NCI-H187 treated with DMSO at 0.1 percent for 48 hours (cell line): Measurements from ENCODE around the gene FARP1.

Experiments used
- DNase-seq: peaks from one replicate; lab custom pipeline; 2025; lab: John Stamatoyannopoulos, UW

FARP1 gene

DNA sequence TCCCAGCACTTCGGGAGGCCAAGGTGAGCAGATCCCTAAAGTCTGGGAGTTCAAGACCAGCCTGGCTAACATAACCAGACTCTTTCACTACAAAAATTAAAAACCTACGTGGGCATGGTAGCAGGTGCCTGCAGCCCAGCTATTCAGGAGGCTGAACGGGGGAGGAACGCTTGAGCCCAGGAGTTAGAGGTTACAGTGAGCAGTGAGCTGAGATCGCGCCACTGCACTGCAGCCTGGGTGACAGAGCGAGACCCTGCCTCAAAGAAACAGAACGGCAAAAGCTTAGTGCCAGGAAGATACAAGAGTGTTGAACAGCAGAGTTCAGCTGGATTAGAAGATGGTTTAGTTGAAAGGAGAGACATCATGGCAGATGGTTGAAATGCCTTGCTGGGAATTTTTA lies 58.3 kb downstream of the FARP1 start:
- no peak for DNase-seq

GRCh38 chr13:98201984-98202383 lies 59.1 kb downstream of the FARP1 start:
- no peak for DNase-seq

DNA sequence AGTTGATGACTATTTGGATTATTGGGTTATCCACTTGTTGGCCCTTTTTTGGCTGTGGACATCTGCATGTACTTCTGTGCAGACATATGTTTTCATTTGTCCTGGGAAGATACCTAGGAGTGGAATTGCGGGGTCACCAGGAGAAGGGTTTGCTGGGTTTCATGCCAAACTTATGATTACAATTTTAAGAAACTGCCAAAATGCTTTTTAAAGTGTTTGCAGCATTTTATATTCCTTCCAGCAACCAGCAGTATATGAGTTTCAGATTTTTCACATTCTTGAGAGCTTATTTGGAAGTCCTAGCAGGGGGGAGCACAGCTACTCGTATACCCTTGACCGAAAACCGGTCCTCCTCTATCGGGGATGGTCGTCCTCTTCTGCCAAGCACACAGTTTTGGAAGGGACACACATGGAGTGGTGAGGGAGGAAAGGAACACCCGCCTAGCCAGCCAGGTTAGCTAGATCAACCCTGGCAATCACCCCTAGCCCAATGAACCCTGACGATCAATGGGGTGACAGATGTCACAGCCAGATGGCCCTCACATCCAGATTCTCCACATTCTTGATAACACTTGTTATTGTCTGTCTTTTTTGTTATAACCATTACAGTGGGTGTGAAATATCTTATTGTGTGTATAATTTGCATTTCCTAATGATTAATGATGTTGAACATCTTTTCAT lies 60.9 kb downstream of the FARP1 start:
- DNase-seq: no peak

- DNase-seq: no peak
These were observed 61.7 kb downstream of the FARP1 start for GRCh38 chr13:98204546-98204945.

- DNase-seq: no peak
These were observed 64.1 kb downstream of the FARP1 start for GRCh38 chr13:98206946-98207345.

DNA sequence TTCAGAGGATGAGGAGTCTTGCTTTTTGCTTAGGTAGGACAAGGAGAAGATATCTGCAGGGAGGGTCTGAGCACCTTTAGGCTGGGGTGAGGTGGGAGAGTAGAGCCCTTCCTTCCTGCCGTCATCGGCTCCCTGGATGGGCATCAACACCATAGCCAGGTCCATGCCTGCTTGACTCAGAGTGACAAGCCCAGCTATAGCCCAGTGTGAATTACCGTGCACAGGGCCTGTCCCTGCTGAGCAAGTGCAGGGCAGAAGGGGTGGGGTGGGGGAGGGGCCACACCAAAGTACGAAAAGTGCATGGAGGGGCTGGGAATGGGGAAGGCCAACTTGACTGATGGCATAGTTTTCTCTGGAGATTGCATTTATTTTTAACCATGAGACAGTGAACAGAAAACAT lies 64.5 kb downstream of the FARP1 start:
- DNase-seq: no peak

DNA sequence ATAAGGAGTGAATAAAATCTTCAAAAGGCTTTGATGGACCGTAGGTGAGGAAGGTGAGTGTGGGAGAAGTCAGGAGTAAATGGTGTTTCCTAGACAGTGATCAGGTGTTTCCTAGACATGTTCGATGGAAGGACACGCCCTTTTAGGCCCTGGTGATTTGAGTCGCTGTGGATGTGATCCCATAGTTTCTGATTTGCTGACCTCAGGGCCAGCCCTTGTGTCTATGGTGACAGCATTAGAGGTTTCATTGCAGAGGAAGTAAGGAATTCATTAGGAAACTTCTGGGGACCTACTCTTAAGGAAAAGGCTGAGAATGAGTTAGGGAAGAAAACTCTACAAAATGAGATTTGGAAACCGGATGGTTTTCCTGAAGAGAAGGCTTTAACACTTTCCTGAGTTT lies 65.7 kb downstream of the FARP1 start:
- DNase-seq: no peak

DNA sequence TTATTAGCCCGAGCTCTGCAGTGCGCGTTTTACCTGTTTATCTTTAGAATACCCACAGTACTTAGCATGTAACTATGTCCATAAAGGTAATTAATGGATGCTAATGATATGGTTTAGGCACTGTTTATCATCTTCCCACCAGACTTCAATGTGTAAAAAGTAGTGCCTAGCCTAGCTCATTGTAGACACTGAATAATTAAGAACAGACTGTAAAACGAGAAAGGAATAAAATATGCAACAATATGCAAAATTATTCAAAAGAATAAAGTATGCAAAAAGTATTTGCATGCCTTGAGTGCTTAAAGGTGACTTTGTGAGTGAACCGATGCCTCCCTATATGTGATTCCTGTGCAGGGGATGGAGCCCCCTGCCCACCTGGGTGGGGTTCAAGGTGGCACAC lies 69.9 kb downstream of the FARP1 start:
- no peak for DNase-seq

DNA sequence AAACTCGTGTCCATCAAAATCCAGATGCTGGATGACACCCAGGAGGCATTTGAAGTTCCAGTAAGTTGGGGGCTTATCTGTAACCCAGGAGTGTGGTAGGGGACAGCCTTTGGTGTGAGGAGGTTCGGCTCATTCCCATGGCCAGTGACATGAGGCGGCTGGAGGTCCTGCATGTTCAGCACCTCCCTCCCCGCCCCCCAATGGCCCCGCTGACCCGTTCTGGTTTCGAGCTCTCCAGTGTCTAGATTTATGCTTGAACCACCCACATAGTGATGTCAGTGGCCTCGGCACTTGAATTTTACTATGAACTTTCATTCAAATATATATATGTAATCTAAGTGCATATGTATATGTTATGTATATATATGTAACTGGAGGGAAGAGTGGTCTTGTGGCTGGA lies 70.5 kb downstream of the FARP1 start:
- DNase-seq: no peak

GRCh38 chr13:98214008-98214643 lies 71.2 kb downstream of the FARP1 start:
- DNase-seq: no peak

DNA sequence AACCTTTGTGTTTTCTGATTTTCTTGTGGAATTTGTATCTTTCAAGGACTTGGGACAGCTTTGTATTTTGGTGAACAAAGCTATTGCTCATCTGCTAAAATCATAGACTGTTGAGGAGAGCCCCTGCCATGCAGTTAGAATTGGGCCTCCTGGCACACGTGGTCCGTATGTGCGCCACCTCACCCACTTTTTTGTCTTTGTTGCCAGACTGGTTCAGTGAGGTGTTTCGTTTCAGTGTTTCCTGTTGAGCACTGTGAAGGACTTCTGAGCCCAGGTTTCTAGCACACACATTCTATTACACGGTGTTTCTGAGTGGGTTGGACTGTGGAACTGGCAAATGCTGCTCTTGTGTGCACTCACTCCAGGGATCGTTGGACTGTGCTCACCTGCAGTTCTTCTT lies 71.8 kb downstream of the FARP1 start:
- DNase-seq: no peak

- DNase-seq: no peak
These were observed 72.6 kb downstream of the FARP1 start for GRCh38 chr13:98215508-98215907.

DNA sequence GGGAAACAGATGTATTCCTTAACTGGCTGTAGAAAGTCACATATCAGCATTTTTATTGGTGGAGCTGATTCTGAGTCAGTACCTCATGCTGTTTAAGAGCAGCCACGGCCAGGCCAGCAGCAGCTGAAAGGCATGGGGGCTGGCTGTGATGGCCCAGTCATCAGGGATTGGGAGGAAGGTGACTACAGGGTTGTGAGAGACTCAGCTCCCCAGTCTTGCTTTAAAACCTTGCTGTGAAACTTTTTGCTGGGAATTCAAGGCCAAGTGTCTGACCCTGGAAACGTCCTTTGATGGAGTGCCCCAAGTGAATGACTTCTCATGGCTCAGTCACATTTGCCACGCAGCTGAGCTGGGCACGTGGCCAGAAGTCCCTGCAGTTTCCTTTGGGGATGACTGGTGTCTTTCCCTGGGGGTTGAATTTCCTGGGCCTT lies 73.3 kb downstream of the FARP1 start:
- DNase-seq: no peak

DNA sequence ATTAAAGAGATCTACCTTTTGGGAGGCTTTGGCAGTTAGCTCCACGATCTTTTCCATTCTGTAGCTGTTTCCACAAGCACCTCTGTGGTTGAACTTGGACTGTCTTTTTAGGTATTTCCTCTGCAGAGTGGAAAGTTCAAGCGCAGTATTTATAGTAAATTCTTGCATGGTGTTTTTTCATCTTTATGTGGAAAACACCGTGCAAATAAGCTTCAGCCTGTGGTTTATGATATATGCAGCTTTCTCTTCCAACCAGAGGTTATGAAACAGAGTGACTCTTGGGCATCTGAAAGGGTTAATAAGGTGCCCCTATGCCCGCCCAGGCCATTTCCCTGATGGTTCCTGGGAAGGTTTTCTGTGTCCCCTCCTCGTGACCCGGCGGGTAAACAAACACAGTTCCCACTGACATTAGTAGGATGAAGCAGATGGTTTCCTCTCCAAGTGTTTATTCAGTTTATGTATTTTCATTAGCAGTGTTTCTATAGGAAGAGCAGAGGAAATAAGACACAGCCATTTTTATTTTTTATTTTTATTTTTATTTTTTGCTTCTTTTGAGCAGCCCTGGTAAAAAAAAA lies 73.9 kb downstream of the FARP1 start:
- DNase-seq: no peak

DNA sequence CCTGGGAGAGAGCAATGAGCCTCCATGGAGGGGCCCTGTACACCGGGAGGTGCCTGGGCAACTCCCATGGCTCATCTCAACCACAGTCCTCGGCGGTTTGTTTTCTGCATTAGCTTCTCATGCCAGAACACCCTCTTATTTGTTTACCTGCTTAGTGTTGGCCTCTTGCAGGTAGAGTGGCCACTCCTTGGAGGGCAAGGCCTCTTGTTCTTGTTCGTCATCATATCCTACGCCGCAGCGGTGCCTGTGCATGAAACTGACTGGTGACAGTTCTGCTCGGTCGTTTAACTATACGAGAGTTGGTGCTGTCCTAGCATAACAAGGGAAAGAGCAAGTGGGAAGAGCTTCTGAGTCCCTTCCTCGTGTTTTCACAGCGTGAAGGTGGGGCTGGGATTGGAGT lies 74.7 kb downstream of the FARP1 start:
- no peak for DNase-seq

DNA sequence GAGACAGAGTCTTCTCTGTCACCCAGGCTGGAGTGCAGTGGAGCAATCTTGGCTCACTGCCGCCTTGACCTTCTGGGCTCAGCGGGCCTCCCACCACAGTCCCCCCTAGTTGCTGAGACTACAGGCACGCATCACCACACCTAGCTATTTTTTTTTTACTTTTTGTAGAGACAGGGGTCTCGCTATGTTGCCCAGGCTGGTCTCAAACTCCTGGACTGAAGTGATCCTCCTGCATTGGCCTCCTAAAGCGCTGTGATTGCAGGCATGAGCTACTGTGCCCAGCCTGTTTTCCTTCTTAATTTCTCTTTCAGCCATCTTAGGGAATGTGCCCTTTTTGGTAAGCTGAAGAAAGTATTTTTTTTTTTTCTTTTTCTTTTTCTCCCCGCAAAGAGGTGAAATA lies 76.8 kb downstream of the FARP1 start:
- DNase-seq: no peak

DNA sequence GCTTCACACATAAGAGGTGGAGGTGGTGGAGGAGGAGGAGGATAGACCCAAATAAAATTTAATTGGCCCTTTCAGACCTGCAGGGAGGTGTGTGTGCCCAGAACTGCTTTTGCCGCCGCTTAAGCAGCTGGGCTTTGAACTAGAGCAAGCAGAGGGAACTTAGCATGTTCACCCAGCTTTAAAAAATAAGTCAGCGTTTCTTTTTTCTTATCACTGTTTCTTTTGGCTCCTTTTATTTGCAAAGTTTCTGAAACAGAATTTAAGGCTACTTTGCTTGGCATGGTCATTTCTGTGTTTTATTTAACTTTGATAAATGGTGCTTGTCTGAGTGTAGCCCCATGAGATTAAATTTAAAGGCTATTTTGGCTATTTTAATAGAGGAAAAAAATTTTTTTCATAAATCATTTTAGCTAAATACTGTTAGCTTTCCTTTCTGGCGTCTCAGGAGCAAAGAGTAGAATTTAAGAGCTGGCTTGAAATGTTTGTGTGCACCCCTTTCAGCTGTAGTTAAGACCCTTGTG lies 77.4 kb downstream of the FARP1 start:
- no peak for DNase-seq

DNA sequence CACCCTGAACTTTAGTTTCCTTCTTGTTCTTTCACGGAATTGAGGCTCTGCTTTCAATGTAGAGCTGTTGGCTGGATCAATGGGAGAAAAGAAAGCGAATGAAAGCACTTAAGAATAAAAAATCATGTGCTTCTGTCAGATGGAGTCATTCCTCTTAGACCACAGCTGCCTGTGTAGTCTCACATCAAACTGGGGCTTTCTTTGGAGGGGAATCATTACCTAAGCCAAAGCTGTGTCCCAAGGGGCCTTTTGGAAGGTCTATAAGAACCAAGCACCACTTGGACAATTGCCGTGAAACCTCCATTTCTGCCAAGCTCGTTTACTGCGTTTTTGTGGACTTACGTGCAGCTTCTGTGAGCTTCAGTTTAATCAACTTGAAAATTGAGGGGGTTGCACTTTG lies 78.3 kb downstream of the FARP1 start:
- DNase-seq: peak; percentile 90

DNA sequence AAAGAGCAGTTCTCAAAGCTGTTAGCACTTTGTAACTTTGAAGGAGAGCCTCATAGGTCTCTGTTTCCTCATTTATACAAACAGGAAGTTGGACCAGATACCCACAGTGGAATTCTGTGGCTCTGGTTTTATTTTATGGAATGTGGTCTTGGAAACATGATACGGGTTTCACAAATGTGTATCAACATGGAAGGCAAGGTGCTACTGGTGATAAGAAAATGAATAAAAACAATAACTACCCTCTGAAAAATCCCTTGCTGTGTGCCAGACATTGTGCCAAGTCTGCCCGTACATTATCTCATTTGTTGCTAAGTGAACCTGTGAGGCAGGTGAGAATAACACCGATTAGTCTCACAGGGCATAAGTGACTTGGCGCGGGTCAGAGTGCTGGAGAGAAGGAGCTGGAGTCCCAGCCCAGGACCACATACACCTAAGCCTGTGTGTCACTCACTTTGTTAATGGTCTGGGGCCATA lies 79.2 kb downstream of the FARP1 start:
- DNase-seq: no peak

DNA sequence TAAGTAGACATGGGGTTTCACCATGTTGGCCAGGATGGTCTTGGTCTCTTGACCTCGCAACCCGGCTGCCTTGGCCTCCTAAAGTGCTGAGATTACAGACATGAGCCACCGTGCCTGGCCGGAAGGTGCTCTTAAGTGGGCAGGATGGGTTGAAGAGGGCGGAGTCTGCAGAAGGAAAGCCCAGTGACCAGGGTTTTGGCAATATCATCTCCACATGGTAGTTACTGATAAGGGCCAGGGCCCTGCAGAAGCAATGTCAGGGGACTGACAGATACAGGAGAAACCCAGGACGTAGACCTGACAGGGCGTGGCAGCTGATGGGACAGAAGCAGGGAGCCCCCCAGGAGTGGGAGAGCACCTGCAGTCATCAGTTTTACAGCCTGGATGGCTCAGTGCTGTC lies 79.9 kb downstream of the FARP1 start:
- DNase-seq: no peak

DNA sequence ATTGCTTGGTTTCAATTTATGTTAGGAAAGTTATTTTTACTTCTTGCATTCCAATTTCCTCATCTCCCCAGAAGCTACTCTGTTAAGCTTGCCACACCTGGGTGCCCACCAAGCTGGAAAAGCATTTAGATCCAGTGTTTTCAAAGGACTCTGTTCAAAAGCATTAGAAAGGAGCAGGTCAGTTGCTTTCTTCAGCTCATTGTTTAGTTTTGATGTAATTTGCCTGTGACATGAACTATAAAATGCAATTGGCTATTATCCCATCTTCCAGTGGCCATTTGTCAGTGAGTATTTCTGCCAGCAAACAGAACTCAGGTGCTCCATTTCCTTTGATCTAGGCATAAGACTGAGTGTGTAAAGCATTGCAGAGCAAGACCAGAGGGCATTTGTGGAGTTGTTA lies 80.8 kb downstream of the FARP1 start:
- DNase-seq: no peak

- DNase-seq: no peak
These were observed 81.7 kb downstream of the FARP1 start for GRCh38 chr13:98224557-98224956.
